ENCODE data around the gene WWOX. TPM values are rescaled to one million over a fixed set of nuclear protein-coding genes. Genes with fewer than 3 reads are reported as not detected.

WWOX gene
- total and polyA plus RNA-seq, 2 of the 4 experiments (the other 2 are of a cell fraction), result 2.7 to 5.4 TPM

- dilution Hi-C loops (cut with HindIII; ENCODE audit: low sequenced_read_pairs, unreplicated experiment), result no loop called here
- DNase-seq, result no peak
- no peak overlapping the region for H3K23ac ChIP-seq (ENCODE audit: low read depth, low read length)
Measured at GRCh38 chr16:78240459-78241222, 141.2 kb downstream of the WWOX start.

More at GRCh38 chr16:78240459-78241222, 141.2 kb downstream of the WWOX start:
- no peaks in the 10 kb centered on the region for H3K79me1 ChIP-seq (ENCODE audit: low read depth in 1 of 2, low read length in 2 of 2)
- no peak overlapping the region for H4K5ac ChIP-seq (ENCODE audit: low read depth, low read length)
- no peak overlapping the region for H4K8ac ChIP-seq (ENCODE audit: low read depth in 2 of 2, low read length in 2 of 2)
- H3K56ac ChIP-seq (ENCODE audit: extremely low read depth, insufficient read depth, low read length), result no peak overlapping the region
- no peak overlapping the region for H3K4ac ChIP-seq (ENCODE audit: low read depth, low read length)
- no peaks in the 10 kb centered on the region for H3K36me3 ChIP-seq (ENCODE audit: control insufficient read depth, insufficient read depth, low read length)
- H3K9me3 ChIP-seq (ENCODE audit: control insufficient read depth, insufficient read depth, low read length), result peaks cover 2% of the 10 kb centered on the region; the same call in 1 of the 2 replicates
- H2BK15ac ChIP-seq (ENCODE audit: low read depth, low read length), result no peak overlapping the region
- H3K4me3 ChIP-seq (ENCODE audit: insufficient read depth, low read depth, low read length), result no peak overlapping the region
- no peak overlapping the region for H3K4me2 ChIP-seq (ENCODE audit: low read depth, low read length)
- in situ Hi-C loops (cut with MboI; ENCODE audit: low sequenced_read_pairs) (no loop called here), intact Hi-C loops (cut with micrococcal nuclease) (no loop called here)
- H2AK9ac ChIP-seq (replicated peaks; ENCODE audit: low read depth, low read length, poor library complexity), result no peak overlapping the region
- H3K18ac ChIP-seq (ENCODE audit: low read depth, low read length), result no peak overlapping the region
- no peak overlapping the region for H2BK5ac ChIP-seq (ENCODE audit: low read depth, low read length, poor library complexity, severe bottlenecking)
- H3K27me3 ChIP-seq (ENCODE audit: control insufficient read depth, insufficient read depth, low read length), result no peaks in the 10 kb centered on the region; the same call in 1 of the 2 replicates
- H3K14ac ChIP-seq (replicated peaks; ENCODE audit: low read depth, low read length), result no peak overlapping the region
- no TSS peak for BruUV-seq (replicated peaks)
- no peak overlapping the region for H2AK5ac ChIP-seq (ENCODE audit: low read depth, low read length)
- no peaks in the 10 kb centered on the region for H3K4me1 ChIP-seq (ENCODE audit: control insufficient read depth, insufficient read depth, low read length)
- ChIA-PET CTCF (no interaction called here), POLR2A (ENCODE audit: unreplicated experiment) (no interaction called here)
- ATAC-seq (ENCODE audit: low read depth), result no peak
- H2BK120ac ChIP-seq (ENCODE audit: low read depth, low read length), result no peak overlapping the region
- H4K20me1 ChIP-seq (ENCODE audit: insufficient read depth, low read length), result no peaks in the 10 kb centered on the region
- H2BK20ac ChIP-seq (ENCODE audit: low read depth, low read length), result no peak overlapping the region
- H2AFZ ChIP-seq (replicated peaks; ENCODE audit: low read length, poor library complexity), result no peak overlapping the region
- TF ChIP-seq MXI1 (IDR thresholded peaks at IDR 0.05; ENCODE audit: borderline replicate concordance, low read depth, low read length) (no peak), FOS (IDR thresholded peaks at IDR 0.05; ENCODE audit: low read depth, low read length) (no peak), NFE2L2 (IDR thresholded peaks at IDR 0.05; ENCODE audit: low read depth, low read length) (no peak), CEBPB (IDR thresholded peaks at IDR 0.05; ENCODE audit: low read depth, low read length) (no peak), BHLHE40 (IDR thresholded peaks at IDR 0.05; ENCODE audit: low read depth, low read length) (no peak), RAD21 (IDR thresholded peaks at IDR 0.05; ENCODE audit: low read length) (no peak), USF2 (IDR thresholded peaks at IDR 0.05; ENCODE audit: low read depth, low read length) (no peak), MAZ (IDR thresholded peaks at IDR 0.05; ENCODE audit: borderline replicate concordance, low read depth, low read length) (no peak), CTCF (conservative IDR thresholded peaks at IDR 0.05; ENCODE audit: low read depth, low read length) (no peak), POLR2A (IDR thresholded peaks at IDR 0.05; ENCODE audit: low read depth, low read length) (no peak), ELK1 (IDR thresholded peaks at IDR 0.05; ENCODE audit: borderline replicate concordance, low read depth, low read length) (no peak), CHD1 (IDR thresholded peaks at IDR 0.05; ENCODE audit: low read depth, low read length) (no peak), RCOR1 (IDR thresholded peaks at IDR 0.05; ENCODE audit: insufficient replicate concordance, low read length) (no peak), SMC3 (IDR thresholded peaks at IDR 0.05; ENCODE audit: low read depth, low read length) (no peak), RFX5 (IDR thresholded peaks at IDR 0.05; ENCODE audit: low read depth, low read length) (no peak), MAFK (IDR thresholded peaks at IDR 0.05; ENCODE audit: low read depth, low read length) (no peak)
- no peak overlapping the region for H3K9ac ChIP-seq (ENCODE audit: low read depth, low read length)
- no peak overlapping the region for H3K27ac ChIP-seq (ENCODE audit: insufficient read depth, low read length)
- 60% methylated on average over 1 of the region's 13 CpGs; no CpG with 5 or more reads in 1 of the 2 experiments for WGBS, 2 experiments (ENCODE audit: extremely low coverage in 2 of 2, insufficient read length in 1 of 2)
- H4K91ac ChIP-seq (ENCODE audit: insufficient read depth, low read depth, low read length), result no peak overlapping the region
- H3K9me1 ChIP-seq (ENCODE audit: insufficient read depth, low read length), result no peaks in the 10 kb centered on the region
